Measurements from ENCODE around the gene ST7.

GRCh38 chr7:117126676-117127075, 173.4 kb downstream of the ST7 start:
- TF ChIP-seq CTCF (IDR thresholded peaks at IDR 0.05; ENCODE audit: control extremely low read depth in 1 of 3, insufficient read depth in 1 of 3, low read depth in 1 of 3, low read length in 3 of 3) (no peak), CEBPB (IDR thresholded peaks at IDR 0.05; ENCODE audit: low read depth, low read length) (no peak), POLR2A (IDR thresholded peaks at IDR 0.05; ENCODE audit: control extremely low read depth in 1 of 2, low read depth in 2 of 2, low read length in 2 of 2) (no peak), RFX5 (IDR thresholded peaks at IDR 0.05; ENCODE audit: borderline replicate concordance, low read depth, low read length) (no peak), YY1 (IDR thresholded peaks at IDR 0.05; ENCODE audit: low read depth, low read length) (no peak), SP1 (IDR thresholded peaks at IDR 0.05; ENCODE audit: low read depth, low read length) (no peak), CHD1 (IDR thresholded peaks at IDR 0.05; ENCODE audit: low read depth, low read length) (no peak), FOSL1 (IDR thresholded peaks at IDR 0.05; ENCODE audit: insufficient read depth, low read depth, low read length) (no peak), EZH2 (IDR thresholded peaks at IDR 0.05; ENCODE audit: low read depth, low read length, severe bottlenecking) (no peak), USF2 (IDR thresholded peaks at IDR 0.05; ENCODE audit: low read length) (no peak), CREB1 (IDR thresholded peaks at IDR 0.05) (no peak), JUND (IDR thresholded peaks at IDR 0.05; ENCODE audit: low read length) (no peak), SIN3A (conservative IDR thresholded peaks at IDR 0.05 in 1 of 2, IDR thresholded peaks at IDR 0.05 in 1 of 2; ENCODE audit: low read depth in 1 of 2, low read length in 2 of 2) (no peak), BACH1 (IDR thresholded peaks at IDR 0.05; ENCODE audit: low read length) (no peak)

Measured in H1 (cell line).